GM10248 (cell line): Measurements from ENCODE around the gene DCUN1D2.

Experiments
- CTCF ChIA-PET: fragments of 300-600 bp; sonication (Branson Sonifier 250); formaldehyde crosslinking; extraction: SDS; loops from one replicate; lab custom pipeline; 2021; ENCODE audit warnings: antibody characterized with exemption; lab: Yijun Ruan, JAX
- POLR2A ChIA-PET: fragments of 350-650 bp; sonication (Branson Sonifier 250); formaldehyde crosslinking; extraction: SDS; loops from one replicate; lab custom pipeline; 2020; ENCODE audit warnings: antibody characterized with exemption; lab: Yijun Ruan, JAX
- DNase-seq: peaks from one replicate; pipeline ENCODE4 v3.0.0; 2012; ENCODE audit errors: extremely low spot score
- TF ChIP-seq, protein P1 (sequence below): IDR thresholded peaks from 2 replicates; pipeline ENCODE4 v1.5.1; 2012; ENCODE audit warnings: mild to moderate bottlenecking, low read depth; ENCODE audit errors: extremely low read depth, missing control alignments, control extremely low read depth

The DCUN1D2 gene

DNA sequence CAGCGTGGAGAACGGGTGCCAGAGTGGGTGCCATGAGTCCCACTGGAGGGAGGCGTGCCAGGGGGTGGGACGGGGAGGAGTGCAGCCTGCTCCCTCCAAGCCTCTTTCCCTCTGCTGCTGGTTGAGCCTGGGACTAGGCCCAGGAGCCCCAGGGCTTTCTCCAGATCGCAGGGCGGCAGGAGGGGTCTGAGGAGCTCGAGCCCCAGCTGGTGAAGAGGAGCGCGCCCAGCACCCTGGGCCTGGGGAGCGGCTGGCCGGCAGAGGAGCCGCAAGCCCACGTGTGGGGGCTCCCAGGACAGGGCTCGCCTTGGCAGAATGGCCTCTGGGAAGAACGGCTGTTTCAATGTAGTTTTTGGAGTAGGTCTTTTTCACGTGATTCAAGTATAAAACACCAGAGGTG is 12.2 kb upstream of the DCUN1D2 start:
- CTCF ChIA-PET: no interaction called here
- TF ChIP-seq, protein P1, sequence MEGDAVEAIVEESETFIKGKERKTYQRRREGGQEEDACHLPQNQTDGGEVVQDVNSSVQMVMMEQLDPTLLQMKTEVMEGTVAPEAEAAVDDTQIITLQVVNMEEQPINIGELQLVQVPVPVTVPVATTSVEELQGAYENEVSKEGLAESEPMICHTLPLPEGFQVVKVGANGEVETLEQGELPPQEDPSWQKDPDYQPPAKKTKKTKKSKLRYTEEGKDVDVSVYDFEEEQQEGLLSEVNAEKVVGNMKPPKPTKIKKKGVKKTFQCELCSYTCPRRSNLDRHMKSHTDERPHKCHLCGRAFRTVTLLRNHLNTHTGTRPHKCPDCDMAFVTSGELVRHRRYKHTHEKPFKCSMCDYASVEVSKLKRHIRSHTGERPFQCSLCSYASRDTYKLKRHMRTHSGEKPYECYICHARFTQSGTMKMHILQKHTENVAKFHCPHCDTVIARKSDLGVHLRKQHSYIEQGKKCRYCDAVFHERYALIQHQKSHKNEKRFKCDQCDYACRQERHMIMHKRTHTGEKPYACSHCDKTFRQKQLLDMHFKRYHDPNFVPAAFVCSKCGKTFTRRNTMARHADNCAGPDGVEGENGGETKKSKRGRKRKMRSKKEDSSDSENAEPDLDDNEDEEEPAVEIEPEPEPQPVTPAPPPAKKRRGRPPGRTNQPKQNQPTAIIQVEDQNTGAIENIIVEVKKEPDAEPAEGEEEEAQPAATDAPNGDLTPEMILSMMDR: no peak
- no peak for DNase-seq
- POLR2A ChIA-PET: no interaction called here

DNA sequence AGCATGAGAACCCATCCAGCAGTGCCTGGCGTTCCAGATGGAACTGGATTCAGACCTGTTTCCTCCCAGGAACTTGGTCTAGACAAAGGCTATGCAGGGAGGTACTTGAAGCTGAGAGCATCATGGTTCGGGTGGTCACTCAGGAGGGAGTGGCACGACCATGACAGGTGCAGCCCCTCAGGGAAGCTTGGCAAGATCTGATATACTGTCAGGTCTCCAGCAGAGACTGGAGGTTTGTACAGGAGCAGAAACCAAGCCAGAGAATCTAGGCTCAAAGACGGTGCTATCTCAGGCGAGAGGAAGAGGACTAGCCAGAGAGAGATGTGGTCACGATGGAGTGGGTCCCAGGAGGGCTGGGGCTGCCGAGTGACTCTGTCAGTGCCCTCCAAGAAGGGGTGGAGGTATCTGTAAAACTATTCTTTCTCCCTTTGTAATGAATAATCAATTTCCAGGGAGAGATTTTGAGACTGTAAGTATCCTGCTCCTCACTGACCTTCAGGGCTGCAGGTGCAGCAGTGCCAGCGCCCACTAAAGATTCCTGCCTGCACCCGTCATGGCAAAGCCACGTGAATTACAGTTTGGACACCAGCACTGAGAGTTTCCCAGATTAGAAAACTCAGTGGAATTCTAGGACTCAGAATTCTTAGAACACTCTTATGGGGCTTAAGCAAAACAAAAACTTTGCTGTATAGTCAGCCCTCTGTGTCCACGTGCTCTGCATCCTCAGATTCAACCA is 10.2 kb upstream of the DCUN1D2 start:
- CTCF ChIA-PET: interaction anchor here (1.6 kb wide), 1 partner anchor 7 kb away, joined by 3 read pairs; no protein-coding TSS in a partner anchor
- TF ChIP-seq, protein P1: no peak
- no peak for DNase-seq
- POLR2A ChIA-PET: no interaction called here

DNA sequence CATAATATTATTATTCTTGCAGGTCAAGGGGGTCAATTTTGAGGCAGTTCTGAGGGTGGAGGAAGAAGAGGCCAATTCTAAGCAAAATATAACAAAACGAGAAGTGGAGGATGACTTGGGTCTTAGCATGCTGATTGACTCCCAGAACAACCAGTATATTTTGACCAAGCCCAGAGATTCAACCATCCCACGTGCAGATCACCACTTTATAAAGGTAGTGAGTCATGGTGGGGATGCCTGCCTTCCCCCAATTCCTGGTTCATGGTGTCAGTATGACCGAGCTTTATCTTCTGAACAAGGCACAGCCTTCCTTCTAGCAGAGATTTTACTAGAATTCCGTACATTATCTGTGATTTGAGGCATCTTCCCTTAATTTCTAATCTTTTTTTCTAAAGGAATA is 9.4 kb upstream of the DCUN1D2 start:
- no peak for DNase-seq
- ChIA-PET POLR2A (no interaction called here), CTCF (no interaction called here)
- TF ChIP-seq, protein P1: no peak

DNA sequence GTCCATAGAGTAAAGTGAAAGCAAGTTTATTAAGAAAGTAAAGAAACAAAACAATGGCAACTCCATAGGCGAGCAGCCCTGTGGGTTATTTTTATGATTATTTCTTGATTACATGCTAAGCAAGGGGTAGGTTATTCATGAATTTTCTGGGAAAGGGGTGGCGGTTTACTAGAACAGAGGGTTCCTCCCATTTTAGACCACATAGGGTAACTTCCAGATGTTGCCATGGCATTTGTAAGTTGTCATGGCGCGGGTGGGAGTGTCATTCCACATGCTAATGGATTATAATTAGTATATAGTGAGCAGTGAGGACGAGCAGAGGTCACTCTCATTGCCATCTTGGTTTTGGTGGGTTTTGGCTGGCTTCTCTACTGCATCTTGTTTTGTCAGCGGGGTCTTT is 8.4 kb upstream of the DCUN1D2 start:
- POLR2A ChIA-PET: no interaction called here
- TF ChIP-seq, protein P1: no peak
- CTCF ChIA-PET: interaction anchor here (1.0 kb wide), 1 partner anchor 11 kb away, joined by 3 read pairs; no protein-coding TSS in a partner anchor
- DNase-seq: no peak

DNA sequence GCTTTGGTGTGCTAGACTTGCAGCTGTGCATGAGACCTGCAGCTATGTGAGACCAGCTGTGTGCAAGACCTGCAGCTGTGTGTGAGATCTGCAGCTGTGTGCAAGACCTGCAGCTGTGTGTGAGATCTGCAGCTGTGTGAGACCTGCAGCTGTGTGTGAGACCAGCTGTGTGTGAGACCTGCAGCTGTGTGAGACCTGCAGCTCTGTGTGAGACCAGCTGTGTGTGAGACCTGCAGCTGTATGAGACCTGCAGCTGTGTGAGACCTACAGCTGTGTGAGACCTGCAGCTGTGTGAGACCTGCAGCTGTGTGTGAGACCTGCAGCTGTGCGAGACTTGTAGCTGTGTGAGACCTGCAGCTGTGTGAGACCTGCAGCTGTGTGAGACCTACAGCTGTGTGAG is 6.7 kb upstream of the DCUN1D2 start:
- DNase-seq: no peak
- ChIA-PET CTCF (no interaction called here), POLR2A (no interaction called here)
- TF ChIP-seq, protein P1: no peak

DNA sequence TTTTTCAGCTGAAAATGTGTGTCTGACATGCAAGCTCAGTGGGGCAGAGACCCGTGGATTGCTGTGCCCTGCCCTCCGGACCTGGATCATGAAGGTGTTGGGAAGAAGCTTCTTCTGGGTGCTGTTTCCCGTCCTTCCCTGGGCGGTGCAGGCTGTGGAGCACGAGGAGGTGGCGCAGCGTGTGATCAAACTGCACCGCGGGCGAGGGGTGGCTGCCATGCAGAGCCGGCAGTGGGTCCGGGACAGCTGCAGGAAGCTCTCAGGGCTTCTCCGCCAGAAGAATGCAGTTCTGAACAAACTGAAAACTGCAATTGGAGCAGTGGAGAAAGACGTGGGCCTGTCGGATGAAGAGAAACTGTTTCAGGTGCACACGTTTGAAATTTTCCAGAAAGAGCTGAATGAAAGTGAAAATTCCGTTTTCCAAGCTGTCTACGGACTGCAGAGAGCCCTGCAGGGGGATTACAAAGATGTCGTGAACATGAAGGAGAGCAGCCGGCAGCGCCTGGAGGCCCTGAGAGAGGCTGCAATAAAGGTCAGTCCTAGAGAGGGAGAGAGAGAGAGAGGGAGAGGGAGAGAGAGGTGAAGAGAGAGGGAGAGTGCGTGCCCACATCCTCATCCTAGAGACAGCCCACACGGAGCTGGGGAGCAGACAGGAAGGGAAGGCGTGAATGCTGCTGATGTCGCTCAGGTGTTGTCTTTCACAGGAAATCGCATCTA is 5.1 kb upstream of the DCUN1D2 start:
- POLR2A ChIA-PET: no interaction called here
- no peak for DNase-seq
- CTCF ChIA-PET: interaction anchor here (0.7 kb wide), 1 partner anchor 30 kb away, joined by 3 read pairs; no protein-coding TSS in a partner anchor
- TF ChIP-seq, protein P1: no peak
